Putamen (tissue), 1 donor: ENCODE data around the gene TLK1.
A peak's percentile ranks its signal among the peaks of the same experiment; 100 is the strongest.
"Not testable (repeated sequence)": the region's sequence is repeated elsewhere in the genome, so short reads cannot be mapped to it uniquely, and the experiment has no call there.

Experiments used
- DNase-seq: peaks from one replicate; pipeline ENCODE4 v3.0.0-alpha.2; 2016; ENCODE audit warnings: low spot score

The TLK1 gene

GRCh38 chr2:171143670-171144062 lies 17.0 kb downstream of the TLK1 start:
- no peak for DNase-seq

- DNase-seq: no peak
Measured at GRCh38 chr2:171142398-171142797, 18.3 kb downstream of the TLK1 start.

- DNase-seq: no peak
Measured at GRCh38 chr2:171141320-171141719, 19.4 kb downstream of the TLK1 start.

GRCh38 chr2:171139860-171140259 lies 20.8 kb downstream of the TLK1 start:
- no peak for DNase-seq

- no peak for DNase-seq
Measured at GRCh38 chr2:171136024-171136423, 24.7 kb downstream of the TLK1 start.

- no peak for DNase-seq
Measured at GRCh38 chr2:171134624-171135230, 26.0 kb downstream of the TLK1 start.

- DNase-seq: no peak
Measured at GRCh38 chr2:171132086-171132485, 28.6 kb downstream of the TLK1 start.

GRCh38 chr2:171128461-171128860 lies 32.2 kb downstream of the TLK1 start:
- DNase-seq: no peak

GRCh38 chr2:171124541-171124940 lies 36.2 kb downstream of the TLK1 start:
- no peak for DNase-seq

- DNase-seq: no peak
Measured at GRCh38 chr2:171109571-171109970, 51.1 kb downstream of the TLK1 start.

GRCh38 chr2:171109020-171109419 lies 51.7 kb downstream of the TLK1 start:
- DNase-seq: no peak

- no peak for DNase-seq
Measured at GRCh38 chr2:171107803-171108202, 52.9 kb downstream of the TLK1 start.

GRCh38 chr2:171104379-171104778 lies 56.3 kb downstream of the TLK1 start:
- no peak for DNase-seq

- no peak for DNase-seq
Measured at GRCh38 chr2:171102802-171103201, 57.9 kb downstream of the TLK1 start.

GRCh38 chr2:171100370-171100769 lies 60.3 kb downstream of the TLK1 start:
- no peak for DNase-seq

GRCh38 chr2:171098607-171099006 lies 62.1 kb downstream of the TLK1 start:
- no peak for DNase-seq

- no peak for DNase-seq
Measured at GRCh38 chr2:171095014-171095582, 65.6 kb downstream of the TLK1 start.

GRCh38 chr2:171091517-171091916 lies 69.2 kb downstream of the TLK1 start:
- DNase-seq: not testable (repeated sequence)

GRCh38 chr2:171089489-171089888 lies 71.2 kb downstream of the TLK1 start:
- DNase-seq: no peak

- DNase-seq: no peak
Measured at GRCh38 chr2:171088057-171088834, 72.4 kb downstream of the TLK1 start.

GRCh38 chr2:171087547-171087946 lies 73.1 kb downstream of the TLK1 start:
- no peak for DNase-seq

- DNase-seq: peak; percentile 7
Measured at GRCh38 chr2:171086352-171087290, 74.1 kb downstream of the TLK1 start.
